ENCODE data around the gene RBMS1. TPM values are rescaled to one million over a fixed set of nuclear protein-coding genes. Genes with fewer than 3 reads are reported as not detected.

The RBMS1 gene
- total RNA-seq, 1 experiment from 2014 or later, result 65.4 TPM

DNA sequence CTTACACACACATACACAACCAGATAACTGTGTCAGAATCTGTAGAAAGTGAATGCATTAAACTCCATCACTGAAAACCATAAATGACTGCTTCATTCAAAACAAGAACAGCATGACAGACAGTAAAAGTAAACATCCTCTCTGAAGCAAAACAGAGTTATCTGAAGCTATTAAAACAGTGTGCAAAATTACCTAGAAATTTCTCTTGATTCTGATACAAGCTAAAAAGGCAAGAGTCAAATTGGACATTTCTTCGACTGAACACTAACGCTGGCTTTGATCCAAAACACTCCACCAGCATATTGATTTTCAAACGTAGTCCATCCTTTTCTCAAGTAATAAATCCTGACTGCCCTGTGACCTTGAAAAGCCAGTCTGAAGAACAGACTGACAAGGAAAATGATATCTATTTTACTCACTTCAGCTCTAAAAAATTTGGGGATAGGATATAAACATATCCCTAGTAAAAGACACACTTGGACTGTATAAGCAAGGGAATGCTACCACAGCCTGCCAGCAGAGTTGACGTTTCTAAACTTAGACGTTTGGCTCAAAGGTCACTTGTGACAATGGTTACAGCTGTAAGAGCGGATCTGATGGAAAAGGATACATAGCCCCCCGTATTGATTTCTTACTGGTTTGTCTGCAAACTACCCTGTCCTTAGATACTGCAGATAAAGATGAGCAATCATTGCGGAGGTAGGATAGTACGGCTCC lies 164.6 kb downstream of the RBMS1 start:
- BruUV-seq (replicated peaks), result no TSS peak
- H3K4me1 Mint-ChIP-seq (ENCODE audit: insufficient read depth, unreplicated experiment), result peaks cover 51% of the 10 kb centered on the region

DNA sequence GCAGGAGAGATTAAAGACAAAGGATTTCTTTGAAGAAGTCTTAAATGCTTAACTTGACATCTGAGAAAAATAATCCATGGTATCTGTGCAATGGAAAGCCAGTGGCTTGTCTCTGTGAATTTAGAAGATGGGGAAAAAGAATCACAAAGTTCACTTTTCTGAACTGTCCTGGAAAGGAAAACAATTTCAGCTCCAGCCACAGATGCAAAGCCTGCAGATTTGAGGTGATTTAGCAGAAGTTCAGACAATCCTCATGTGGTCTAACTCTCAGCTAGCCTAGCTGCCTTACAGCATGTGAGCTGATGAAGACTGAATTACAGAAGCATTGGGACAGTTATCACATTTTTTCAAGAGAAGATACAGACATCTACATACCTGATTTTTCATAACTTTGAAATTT lies 166.8 kb downstream of the RBMS1 start:
- peaks cover 34% of the 10 kb centered on the region for H3K4me1 Mint-ChIP-seq (ENCODE audit: insufficient read depth, unreplicated experiment)
- H3K9me3 Mint-ChIP-seq (ENCODE audit: unreplicated experiment), result no peaks in the 10 kb centered on the region
- intact Hi-C loops (cut with micrococcal nuclease), result no loop called here
- no peak overlapping the region for H3K27ac Mint-ChIP-seq (ENCODE audit: low read depth, unreplicated experiment)
- ChIA-PET CTCF (no interaction called here), POLR2A (no interaction called here)
- peaks cover 18% of the 10 kb centered on the region for H3K36me3 Mint-ChIP-seq (ENCODE audit: insufficient read depth, unreplicated experiment)
- no peak overlapping the region for H3K4me3 Mint-ChIP-seq (ENCODE audit: unreplicated experiment)
- H3K27me3 Mint-ChIP-seq (ENCODE audit: insufficient read depth, unreplicated experiment), result no peaks in the 10 kb centered on the region
- TF ChIP-seq, protein P1, sequence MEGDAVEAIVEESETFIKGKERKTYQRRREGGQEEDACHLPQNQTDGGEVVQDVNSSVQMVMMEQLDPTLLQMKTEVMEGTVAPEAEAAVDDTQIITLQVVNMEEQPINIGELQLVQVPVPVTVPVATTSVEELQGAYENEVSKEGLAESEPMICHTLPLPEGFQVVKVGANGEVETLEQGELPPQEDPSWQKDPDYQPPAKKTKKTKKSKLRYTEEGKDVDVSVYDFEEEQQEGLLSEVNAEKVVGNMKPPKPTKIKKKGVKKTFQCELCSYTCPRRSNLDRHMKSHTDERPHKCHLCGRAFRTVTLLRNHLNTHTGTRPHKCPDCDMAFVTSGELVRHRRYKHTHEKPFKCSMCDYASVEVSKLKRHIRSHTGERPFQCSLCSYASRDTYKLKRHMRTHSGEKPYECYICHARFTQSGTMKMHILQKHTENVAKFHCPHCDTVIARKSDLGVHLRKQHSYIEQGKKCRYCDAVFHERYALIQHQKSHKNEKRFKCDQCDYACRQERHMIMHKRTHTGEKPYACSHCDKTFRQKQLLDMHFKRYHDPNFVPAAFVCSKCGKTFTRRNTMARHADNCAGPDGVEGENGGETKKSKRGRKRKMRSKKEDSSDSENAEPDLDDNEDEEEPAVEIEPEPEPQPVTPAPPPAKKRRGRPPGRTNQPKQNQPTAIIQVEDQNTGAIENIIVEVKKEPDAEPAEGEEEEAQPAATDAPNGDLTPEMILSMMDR (IDR thresholded peaks at IDR 0.05; ENCODE audit: unreplicated experiment), result no peak
- no peak for DNase-seq (ENCODE audit: unreplicated experiment)
- no TSS peak for BruUV-seq (replicated peaks)

More for the DNA sequence above, 164.6 kb downstream of the RBMS1 start:
- ChIA-PET CTCF (interaction anchor here (0.6 to 1.1 kb wide), 5 partner anchors 76 to 667 kb away, joined by 3 to 6 read pairs (median 4); no protein-coding TSS in a partner anchor), POLR2A (interaction anchor here (0.6 to 1.5 kb wide), 4 partner anchors 8 to 702 kb away, joined by 4 read pairs; no protein-coding TSS in a partner anchor)
- H3K27me3 Mint-ChIP-seq (ENCODE audit: insufficient read depth, unreplicated experiment), result no peaks in the 10 kb centered on the region
- no peak overlapping the region for H3K4me3 Mint-ChIP-seq (ENCODE audit: unreplicated experiment)
- peaks cover 8% of the 10 kb centered on the region for H3K36me3 Mint-ChIP-seq (ENCODE audit: insufficient read depth, unreplicated experiment)
- no peak for DNase-seq (ENCODE audit: unreplicated experiment)
- no peak overlapping the region for H3K27ac Mint-ChIP-seq (ENCODE audit: low read depth, unreplicated experiment)
- H3K9me3 Mint-ChIP-seq (ENCODE audit: unreplicated experiment), result no peaks in the 10 kb centered on the region
- TF ChIP-seq, protein P1 (IDR thresholded peaks at IDR 0.05; ENCODE audit: unreplicated experiment), result no peak
- intact Hi-C loops (cut with micrococcal nuclease), result no loop called here

DNA sequence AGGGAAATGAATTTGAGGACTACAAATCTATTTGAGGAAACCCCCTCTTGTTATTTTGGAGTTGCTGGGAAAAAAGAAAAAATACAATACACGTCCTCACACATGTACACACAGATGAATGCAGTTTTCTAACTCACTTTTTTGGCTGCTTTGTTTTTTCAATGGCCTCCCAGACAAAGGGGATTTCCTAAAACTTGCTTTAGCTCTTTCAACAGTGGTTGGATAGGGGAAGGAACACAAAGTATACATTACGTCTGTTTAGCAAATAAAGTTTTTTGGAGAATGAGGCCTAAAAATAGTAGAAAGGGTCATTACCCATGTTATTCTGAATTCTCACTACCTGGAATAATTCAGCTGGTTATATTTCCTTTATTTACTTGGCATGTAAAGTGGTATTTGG lies 168.2 kb downstream of the RBMS1 start:
- ChIA-PET CTCF (interaction anchor here (0.6 to 6.1 kb wide), 22 partner anchors 8 to 739 kb away, joined by 3 to 82 read pairs (median 6); no protein-coding TSS in a partner anchor), POLR2A (interaction anchor here (1.2 to 2.0 kb wide), 5 partner anchors 19 to 640 kb away, joined by 3 to 7 read pairs (median 4); no protein-coding TSS in a partner anchor)
- H3K27ac Mint-ChIP-seq (ENCODE audit: low read depth, unreplicated experiment), result peak overlapping the region; percentile 36
- no TSS peak for BruUV-seq (replicated peaks)
- TF ChIP-seq, protein P1 (IDR thresholded peaks at IDR 0.05; ENCODE audit: unreplicated experiment), result no peak
- DNase-seq (ENCODE audit: unreplicated experiment), result no peak
- H3K4me3 Mint-ChIP-seq (ENCODE audit: unreplicated experiment), result no peak overlapping the region
- H3K9me3 Mint-ChIP-seq (ENCODE audit: unreplicated experiment), result no peaks in the 10 kb centered on the region
- peaks cover 34% of the 10 kb centered on the region for H3K4me1 Mint-ChIP-seq (ENCODE audit: insufficient read depth, unreplicated experiment)
- intact Hi-C loops (cut with micrococcal nuclease), result loop anchor here (2.0 kb wide), 1 partner anchor 81 kb away; no protein-coding TSS in a partner anchor
- peaks cover 23% of the 10 kb centered on the region for H3K36me3 Mint-ChIP-seq (ENCODE audit: insufficient read depth, unreplicated experiment)
- H3K27me3 Mint-ChIP-seq (ENCODE audit: insufficient read depth, unreplicated experiment), result no peaks in the 10 kb centered on the region

DNA sequence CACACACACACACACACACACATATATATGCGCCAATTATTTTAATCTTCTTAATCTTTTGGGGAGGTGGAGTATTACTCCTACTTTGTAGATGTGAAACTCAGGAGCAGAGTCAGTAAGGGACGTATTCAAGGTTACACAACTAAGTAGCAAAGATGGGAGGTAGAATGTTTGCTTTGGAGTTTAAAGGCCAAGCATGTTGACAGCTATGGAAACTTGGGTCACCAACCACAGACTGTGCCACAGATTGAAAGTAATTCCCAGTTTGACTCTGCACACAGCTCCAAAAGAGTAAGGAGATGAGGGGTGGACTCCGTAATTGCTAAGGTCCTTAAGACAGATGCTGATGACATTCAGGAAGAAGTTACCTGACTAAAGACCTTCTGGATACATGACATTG lies 168.7 kb downstream of the RBMS1 start:
- BruUV-seq (replicated peaks), result no TSS peak
- no peaks in the 10 kb centered on the region for H3K27me3 Mint-ChIP-seq (ENCODE audit: insufficient read depth, unreplicated experiment)
- no peak overlapping the region for H3K4me3 Mint-ChIP-seq (ENCODE audit: unreplicated experiment)
- peaks cover 23% of the 10 kb centered on the region for H3K36me3 Mint-ChIP-seq (ENCODE audit: insufficient read depth, unreplicated experiment)
- H3K4me1 Mint-ChIP-seq (ENCODE audit: insufficient read depth, unreplicated experiment), result peaks cover 35% of the 10 kb centered on the region
- POLR2A ChIA-PET, result interaction anchor here (0.6 to 2.0 kb wide), 8 partner anchors 19 to 669 kb away, joined by 3 to 7 read pairs (median 4); no protein-coding TSS in a partner anchor
- intact Hi-C loops (cut with micrococcal nuclease), result loop anchor here (1.0 to 5.0 kb wide), 6 partner anchors 82 to 669 kb away; no protein-coding TSS in a partner anchor
- DNase-seq (ENCODE audit: unreplicated experiment), result no peak
- CTCF ChIA-PET, result interaction anchor here (0.6 to 6.1 kb wide), 35 partner anchors 9 to 739 kb away, joined by 3 to 82 read pairs (median 5); no protein-coding TSS in a partner anchor
- H3K9me3 Mint-ChIP-seq (ENCODE audit: unreplicated experiment), result no peaks in the 10 kb centered on the region
- peak overlapping the region; percentile 36 for H3K27ac Mint-ChIP-seq (ENCODE audit: low read depth, unreplicated experiment)
- TF ChIP-seq, protein P1 (IDR thresholded peaks at IDR 0.05; ENCODE audit: unreplicated experiment), result no peak
